Measurements from ENCODE around the gene RAN. TPM values are rescaled to one million over a fixed set of nuclear protein-coding genes. Genes with fewer than 3 reads are reported as not detected.

The RAN gene
- total and polyA plus RNA-seq, 9 of the 15 experiments (the other 6 are each of a cell fraction or from before 2014, with no cell fraction given) = 1,687 to 3,820 (median 2,300) TPM

DNA sequence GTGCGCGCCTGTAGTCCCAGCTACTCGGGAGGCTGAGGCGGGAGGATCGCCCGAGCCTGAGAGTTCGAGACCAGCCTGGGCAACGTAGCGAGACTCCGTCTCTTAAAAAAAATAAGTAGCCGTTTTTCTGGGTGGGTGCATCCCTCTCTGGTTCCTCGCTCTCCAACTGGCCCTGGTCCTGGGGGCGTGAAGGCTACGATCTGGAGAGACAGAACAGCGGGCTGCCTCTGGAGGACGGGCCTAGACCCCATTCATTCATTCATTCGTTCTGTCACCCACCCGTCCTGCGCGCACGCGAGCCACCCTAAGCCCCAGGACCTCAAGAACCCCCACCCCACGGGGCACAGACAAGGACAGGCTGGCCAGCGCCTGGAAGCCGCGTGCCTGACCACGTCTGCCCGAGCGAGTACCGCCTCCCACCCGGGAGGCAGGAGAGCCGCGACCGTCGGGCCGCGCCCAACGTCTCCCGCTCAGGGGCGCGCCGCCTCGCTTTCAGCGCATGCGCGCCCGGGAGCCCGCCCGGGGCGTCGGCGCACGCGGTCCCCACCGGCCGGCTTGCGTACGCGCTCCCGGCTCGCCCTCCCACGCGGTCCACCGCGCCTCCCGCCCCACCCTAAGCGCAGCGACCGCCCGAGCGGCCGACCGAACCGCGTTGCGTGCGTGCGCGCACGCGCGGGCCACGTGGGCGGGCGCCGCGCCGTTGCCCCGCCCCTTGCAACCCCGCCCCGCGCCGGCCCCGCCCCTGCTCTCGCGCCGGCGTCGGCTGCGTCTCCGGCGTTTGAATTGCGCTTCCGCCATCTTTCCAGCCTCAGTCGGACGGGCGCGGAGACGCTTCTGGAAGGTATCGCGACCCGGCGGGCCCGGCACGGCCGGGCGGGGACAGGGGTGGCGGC, at the start of gene RAN (continued):
- TF ChIP-seq TEAD1 (CRISPR knock-in tag; IDR thresholded peaks at IDR 0.05) (peak in 1 of 2 experiments; percentile 59; a peak in 2 of 4 replicates), PYGO2 (tag; IDR thresholded peaks at IDR 0.05) (no peak), HDAC6 (IDR thresholded peaks at IDR 0.05; ENCODE audit: low read depth, low read length) (no peak), CEBPB (tag; IDR thresholded peaks at IDR 0.05) (peak; percentile 68), ZNF197 (CRISPR knock-in tag; IDR thresholded peaks at IDR 0.05; ENCODE audit: low read depth) (no peak), ATF7 (IDR thresholded peaks at IDR 0.05) (peak; percentile 12; the same call in 1 of the 2 replicates), SETDB1 (IDR thresholded peaks at IDR 0.05; ENCODE audit: low read length) (no peak), ZNF668 (CRISPR knock-in tag; IDR thresholded peaks at IDR 0.05) (no peak), KAT7 (CRISPR knock-in tag; IDR thresholded peaks at IDR 0.05; ENCODE audit: borderline replicate concordance) (peak; percentile 44; the same call in 1 of the 2 replicates), ZNF121 (CRISPR knock-in tag; conservative IDR thresholded peaks at IDR 0.05) (peak; percentile 75; the same call in 1 of the 2 replicates), PHF21A (IDR thresholded peaks at IDR 0.05; ENCODE audit: borderline replicate concordance, low read depth) (no peak), USF2 (CRISPR knock-in tag; IDR thresholded peaks at IDR 0.05) (peak; percentile 49), GTF2B (IDR thresholded peaks at IDR 0.05; ENCODE audit: extremely low read depth, insufficient read length) (no peak), ZNF124 (CRISPR knock-in tag; IDR thresholded peaks at IDR 0.05) (no peak), CBFA2T2 (conservative IDR thresholded peaks at IDR 0.05) (no peak), GABPA (tag; conservative IDR thresholded peaks at IDR 0.05; ENCODE audit: low read depth) (peak; percentile 48; the same call in 1 of the 2 replicates), ZFX (CRISPR knock-in tag; IDR thresholded peaks at IDR 0.05) (peak; percentile 66), SMAD1 (IDR thresholded peaks at IDR 0.05; ENCODE audit: low read depth, low read length, partially characterized antibody) (peak; percentile 70), STAG1 (CRISPR knock-in tag; IDR thresholded peaks at IDR 0.05; ENCODE audit: borderline replicate concordance) (no peak), CREM (IDR thresholded peaks at IDR 0.05; ENCODE audit: low read depth) (peak; percentile 56; the same call in 1 of the 2 replicates), WHSC1 (IDR thresholded peaks at IDR 0.05; ENCODE audit: low read length) (no peak)
- TF ChIP-seq, protein P1, sequence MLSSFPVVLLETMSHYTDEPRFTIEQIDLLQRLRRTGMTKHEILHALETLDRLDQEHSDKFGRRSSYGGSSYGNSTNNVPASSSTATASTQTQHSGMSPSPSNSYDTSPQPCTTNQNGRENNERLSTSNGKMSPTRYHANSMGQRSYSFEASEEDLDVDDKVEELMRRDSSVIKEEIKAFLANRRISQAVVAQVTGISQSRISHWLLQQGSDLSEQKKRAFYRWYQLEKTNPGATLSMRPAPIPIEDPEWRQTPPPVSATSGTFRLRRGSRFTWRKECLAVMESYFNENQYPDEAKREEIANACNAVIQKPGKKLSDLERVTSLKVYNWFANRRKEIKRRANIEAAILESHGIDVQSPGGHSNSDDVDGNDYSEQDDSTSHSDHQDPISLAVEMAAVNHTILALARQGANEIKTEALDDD (IDR thresholded peaks at IDR 0.05) = no peak
- TF ChIP-seq, protein P2, sequence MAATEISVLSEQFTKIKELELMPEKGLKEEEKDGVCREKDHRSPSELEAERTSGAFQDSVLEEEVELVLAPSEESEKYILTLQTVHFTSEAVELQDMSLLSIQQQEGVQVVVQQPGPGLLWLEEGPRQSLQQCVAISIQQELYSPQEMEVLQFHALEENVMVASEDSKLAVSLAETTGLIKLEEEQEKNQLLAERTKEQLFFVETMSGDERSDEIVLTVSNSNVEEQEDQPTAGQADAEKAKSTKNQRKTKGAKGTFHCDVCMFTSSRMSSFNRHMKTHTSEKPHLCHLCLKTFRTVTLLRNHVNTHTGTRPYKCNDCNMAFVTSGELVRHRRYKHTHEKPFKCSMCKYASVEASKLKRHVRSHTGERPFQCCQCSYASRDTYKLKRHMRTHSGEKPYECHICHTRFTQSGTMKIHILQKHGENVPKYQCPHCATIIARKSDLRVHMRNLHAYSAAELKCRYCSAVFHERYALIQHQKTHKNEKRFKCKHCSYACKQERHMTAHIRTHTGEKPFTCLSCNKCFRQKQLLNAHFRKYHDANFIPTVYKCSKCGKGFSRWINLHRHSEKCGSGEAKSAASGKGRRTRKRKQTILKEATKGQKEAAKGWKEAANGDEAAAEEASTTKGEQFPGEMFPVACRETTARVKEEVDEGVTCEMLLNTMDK (IDR thresholded peaks at IDR 0.05; ENCODE audit: borderline replicate concordance, insufficient read depth, low read depth, low read length, poor library complexity, severe bottlenecking) = no peak

Data from K562 (cell line).